Left ventricle myocardium inferior (tissue), 1 donor: ENCODE results near the gene DCST2. TPM values are rescaled to one million over a fixed set of nuclear protein-coding genes. Genes with fewer than 3 reads are reported as not detected.

Experiments
- DNase-seq: peaks from one replicate; pipeline ENCODE4 v3.0.0-alpha.2; 2020
- H3K27ac ChIP-seq: fragments of 200-600 bp; replicated peaks from 2 replicates; pipeline ENCODE4 v1.8.0; 2021
- H3K27me3 ChIP-seq: fragments of 200-600 bp; 2 replicates; pipeline ENCODE4 v1.8.0; 2021; ENCODE audit warnings: low read depth
- H3K36me3 ChIP-seq: fragments of 200-600 bp; 2 replicates; pipeline ENCODE4 v1.8.0; 2021
- H3K4me1 ChIP-seq: fragments of 200-600 bp; 2 replicates; pipeline ENCODE4 v1.8.0; 2021
- H3K4me3 ChIP-seq: fragments of 200-600 bp; 2 replicates; pipeline ENCODE4 v1.8.0; 2021; ENCODE audit warnings: mild to moderate bottlenecking, moderate library complexity
- H3K9me3 ChIP-seq: fragments of 200-600 bp; replicated peaks from 2 replicates; pipeline ENCODE4 v1.8.0; 2021
- intact Hi-C: fragments of 100-400 bp; cut with micrococcal nuclease; formaldehyde crosslinking; loops from one replicate; pipeline ENCODE4 v1.11.0; 2022
- total RNA-seq: library from RNA; stranded (reverse); fragmentation: NEBNext Ultra II Directional; extraction: Animal tissue kit (Norgen Biotek cat#: 25700); gene quantifications from one replicate; pipeline ENCODE4 v1.2.1, GENCODE V29; 2021
- TF ChIP-seq, protein P1 (sequence below): fragments of 200-600 bp; IDR thresholded peaks from 2 replicates; pipeline ENCODE4 v1.8.0; 2021; ENCODE audit warnings: antibody characterized with exemption, mild to moderate bottlenecking, borderline replicate concordance
- donor health status: DM: no; HTN: yes; CAD: no; lungs with severe emphysema.

The DCST2 gene
- total RNA-seq, 1 donor from 2014 or later: not detected

DNA sequence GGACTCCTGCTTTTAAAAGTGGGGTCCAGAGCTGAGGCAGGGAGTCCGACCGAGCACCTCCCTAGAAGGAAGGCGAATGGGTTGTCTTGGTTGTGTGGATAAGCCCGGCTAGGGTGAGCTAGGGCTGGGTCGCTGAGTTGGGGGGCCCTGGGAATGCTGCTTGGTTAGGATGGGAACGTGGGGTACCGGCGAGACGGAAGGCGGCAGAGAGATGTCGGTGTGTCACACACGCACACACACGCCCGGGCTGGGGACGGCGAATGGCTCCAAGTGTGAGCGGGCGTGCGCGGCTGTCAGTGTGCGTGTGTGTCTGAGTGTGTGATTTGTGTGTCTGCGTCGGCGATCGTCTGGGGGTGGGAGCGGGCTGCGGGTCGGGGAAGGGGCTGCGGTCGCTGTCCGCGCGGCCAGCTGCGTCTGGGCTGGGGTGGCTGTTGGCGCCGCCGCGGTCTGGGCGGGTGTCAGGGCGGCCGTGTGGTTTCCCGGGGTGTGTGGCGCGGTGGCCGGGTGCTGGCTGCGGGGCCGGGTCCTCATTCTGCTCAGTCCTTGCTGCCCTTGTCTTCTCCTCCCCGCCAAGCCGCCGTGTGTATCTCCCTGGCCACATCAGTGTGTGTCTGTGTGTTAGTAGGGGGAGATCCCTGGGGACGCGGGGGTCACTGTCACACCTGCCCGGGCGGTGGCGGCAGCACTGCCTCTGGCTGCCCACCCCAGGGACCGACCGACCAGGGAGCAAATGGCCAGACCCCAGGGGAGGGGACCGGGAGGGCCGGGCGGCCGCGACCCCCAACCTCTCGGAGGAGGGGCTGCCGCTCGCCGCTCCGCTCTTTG, 46.1 kb upstream of the DCST2 start:
- Histone ChIP-seq H3K27me3 (peaks cover 60% of the 10 kb centered on the region), H3K36me3 (no peaks in the 10 kb centered on the region), H3K9me3 (no peaks in the 10 kb centered on the region), H3K4me3 (peak overlapping the region; percentile 68), H3K4me1 (peaks cover 62% of the 10 kb centered on the region), H3K27ac (no peak overlapping the region)
- DNase-seq: no peak
- TF ChIP-seq, protein P1, sequence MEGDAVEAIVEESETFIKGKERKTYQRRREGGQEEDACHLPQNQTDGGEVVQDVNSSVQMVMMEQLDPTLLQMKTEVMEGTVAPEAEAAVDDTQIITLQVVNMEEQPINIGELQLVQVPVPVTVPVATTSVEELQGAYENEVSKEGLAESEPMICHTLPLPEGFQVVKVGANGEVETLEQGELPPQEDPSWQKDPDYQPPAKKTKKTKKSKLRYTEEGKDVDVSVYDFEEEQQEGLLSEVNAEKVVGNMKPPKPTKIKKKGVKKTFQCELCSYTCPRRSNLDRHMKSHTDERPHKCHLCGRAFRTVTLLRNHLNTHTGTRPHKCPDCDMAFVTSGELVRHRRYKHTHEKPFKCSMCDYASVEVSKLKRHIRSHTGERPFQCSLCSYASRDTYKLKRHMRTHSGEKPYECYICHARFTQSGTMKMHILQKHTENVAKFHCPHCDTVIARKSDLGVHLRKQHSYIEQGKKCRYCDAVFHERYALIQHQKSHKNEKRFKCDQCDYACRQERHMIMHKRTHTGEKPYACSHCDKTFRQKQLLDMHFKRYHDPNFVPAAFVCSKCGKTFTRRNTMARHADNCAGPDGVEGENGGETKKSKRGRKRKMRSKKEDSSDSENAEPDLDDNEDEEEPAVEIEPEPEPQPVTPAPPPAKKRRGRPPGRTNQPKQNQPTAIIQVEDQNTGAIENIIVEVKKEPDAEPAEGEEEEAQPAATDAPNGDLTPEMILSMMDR: no peak
- intact Hi-C loops: no loop called here

DNA sequence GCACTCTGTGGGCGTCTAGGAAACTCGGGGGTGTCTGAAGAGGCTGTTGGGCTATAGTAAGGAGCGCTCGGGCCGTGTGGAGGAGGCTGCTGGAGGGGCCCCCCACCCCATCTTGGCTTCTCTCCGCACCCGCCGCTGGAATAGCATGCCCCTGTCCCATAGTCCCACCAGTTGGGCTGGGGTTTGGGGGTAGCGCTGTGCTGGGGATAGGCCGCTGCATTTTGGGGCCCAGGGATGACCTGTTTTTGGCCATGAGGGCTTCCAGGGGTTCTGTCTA, 45.6 kb upstream of the DCST2 start:
- peaks cover 56% of the 10 kb centered on the region for H3K4me1 ChIP-seq
- no peaks in the 10 kb centered on the region for H3K9me3 ChIP-seq
- H3K4me3 ChIP-seq: peak overlapping the region; percentile 68
- DNase-seq: no peak
- no peak overlapping the region for H3K27ac ChIP-seq
- H3K27me3 ChIP-seq: peaks cover 55% of the 10 kb centered on the region
- intact Hi-C loops: no loop called here
- no peaks in the 10 kb centered on the region for H3K36me3 ChIP-seq
- TF ChIP-seq, protein P1: no peak

DNA sequence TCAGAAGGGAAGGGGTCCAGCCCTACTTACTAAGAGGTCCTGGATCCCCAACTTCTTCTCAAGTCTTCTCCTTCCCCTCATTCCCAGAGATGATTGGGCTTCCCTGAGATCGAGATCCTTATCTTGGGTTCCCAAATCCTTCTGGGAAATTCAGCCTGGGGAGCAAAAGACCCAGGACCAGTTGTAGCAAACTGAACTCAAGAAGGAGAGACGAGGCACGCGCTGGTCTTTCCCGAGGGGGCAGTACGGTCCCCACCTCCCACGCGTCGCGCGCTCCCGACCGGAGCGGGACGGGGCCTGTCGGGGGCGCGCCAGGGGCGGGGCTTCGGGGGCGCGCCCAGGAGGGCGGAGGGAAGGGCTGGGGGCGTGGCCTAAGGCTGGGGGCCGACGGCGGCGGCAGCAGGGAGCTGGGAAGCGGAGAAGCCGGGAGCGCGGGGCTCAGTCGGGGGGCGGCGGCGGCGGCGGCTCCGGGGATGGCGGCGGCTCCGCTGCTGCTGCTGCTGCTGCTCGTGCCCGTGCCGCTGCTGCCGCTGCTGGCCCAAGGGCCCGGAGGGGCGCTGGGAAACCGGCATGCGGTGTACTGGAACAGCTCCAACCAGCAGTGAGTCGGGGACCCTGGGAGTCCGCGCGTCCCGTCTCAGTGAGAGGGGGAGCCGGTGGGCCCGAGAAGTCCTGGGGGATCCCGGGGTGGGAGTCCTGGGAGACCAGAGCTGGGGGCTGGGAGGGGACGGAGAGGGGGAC, 45.1 kb upstream of the DCST2 start, which contains the start of gene EFNA3:
Gene EFNA3 (plus strand): TSS at position 369 of the 741 bp plus-strand sequence. CDS start 105 bp downstream, at position 474.
- Histone ChIP-seq H3K36me3 (no peaks in the 10 kb centered on the region), H3K4me1 (peaks cover 53% of the 10 kb centered on the region), H3K27me3 (peaks cover 50% of the 10 kb centered on the region), H3K4me3 (peak within 1 kb of the TSS; percentile 68), H3K9me3 (no peaks in the 10 kb centered on the region), H3K27ac (no peak within 1 kb of the TSS)
- TF ChIP-seq, protein P1: no peak
- DNase-seq: peak; percentile 77
- intact Hi-C loops: no loop called here

DNA sequence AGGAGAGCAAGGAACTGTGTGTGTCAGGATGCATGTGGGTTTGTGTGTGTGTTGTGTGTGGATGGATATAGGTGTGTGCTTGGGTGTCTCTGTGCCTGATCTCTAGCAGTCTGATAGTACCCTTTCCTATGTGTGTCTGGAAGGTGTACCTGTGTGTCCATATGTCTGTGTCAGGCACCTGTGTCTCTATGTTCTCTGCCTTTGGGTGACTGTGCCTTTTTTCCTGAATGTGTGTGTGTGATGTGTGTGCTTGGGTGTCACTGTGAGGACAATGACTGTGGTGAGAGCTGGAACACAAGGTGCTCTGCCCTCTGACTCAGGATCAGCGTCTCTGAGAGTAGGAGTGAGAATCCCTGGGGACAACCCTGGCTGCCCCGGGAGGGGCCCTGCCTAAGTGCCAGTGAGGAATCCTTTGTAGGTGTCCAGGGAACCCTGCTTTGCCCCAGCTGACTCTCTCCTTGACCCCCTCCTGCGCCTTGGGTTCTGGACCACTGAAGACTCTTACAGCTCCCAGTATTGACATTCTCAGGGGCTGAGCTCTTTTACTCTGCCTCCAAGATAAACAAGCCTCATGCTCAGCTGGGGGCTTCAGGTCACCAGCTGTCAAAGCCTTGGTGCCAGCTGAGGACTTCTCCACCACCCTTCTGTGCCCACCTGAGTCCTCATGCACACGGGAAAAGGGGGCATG, 44.3 kb upstream of the DCST2 start:
- H3K4me1 ChIP-seq: peaks cover 47% of the 10 kb centered on the region
- TF ChIP-seq, protein P1: no peak
- H3K36me3 ChIP-seq: no peaks in the 10 kb centered on the region
- H3K9me3 ChIP-seq: no peaks in the 10 kb centered on the region
- no peak for DNase-seq
- H3K4me3 ChIP-seq: peak overlapping the region; percentile 68
- no peak overlapping the region for H3K27ac ChIP-seq
- H3K27me3 ChIP-seq: peaks cover 43% of the 10 kb centered on the region
- intact Hi-C loops: no loop called here

DNA sequence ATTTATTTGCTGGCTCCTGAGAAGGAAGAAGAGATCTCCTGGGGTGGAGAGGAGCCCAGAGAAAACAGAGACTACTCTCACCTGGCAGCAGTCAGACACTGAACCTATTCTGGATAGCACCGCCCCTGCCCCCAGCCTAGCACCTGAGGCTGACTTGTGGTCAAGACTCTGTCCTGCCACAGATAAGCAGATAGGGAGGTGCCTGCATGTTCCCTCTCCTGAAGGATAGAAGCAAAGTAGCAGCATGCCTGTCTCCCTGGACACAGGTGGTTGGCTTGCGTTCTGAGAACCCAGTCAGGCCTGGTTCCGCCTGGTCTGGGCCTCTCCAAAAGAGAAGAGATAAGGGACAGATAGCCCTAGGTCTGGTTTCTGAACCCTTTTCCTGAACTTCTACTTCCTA, 43.8 kb upstream of the DCST2 start:
- TF ChIP-seq, protein P1: no peak
- Histone ChIP-seq H3K9me3 (no peaks in the 10 kb centered on the region), H3K4me3 (no peak overlapping the region), H3K36me3 (no peaks in the 10 kb centered on the region), H3K27me3 (peaks cover 37% of the 10 kb centered on the region), H3K4me1 (peaks cover 42% of the 10 kb centered on the region), H3K27ac (no peak overlapping the region)
- intact Hi-C loops: no loop called here
- DNase-seq: no peak
